Hepatic stellate cell (primary cell): Measurements from ENCODE around the gene PLXDC2.
"Not testable (repeated sequence)": the region's sequence is repeated elsewhere in the genome, so short reads cannot be mapped to it uniquely, and the experiment has no call there.

ENCODE experiments used
- DNase-seq: peaks from one replicate; pipeline ENCODE4 v3.0.0; 2011; ENCODE audit warnings: low spot score

Gene PLXDC2

DNA sequence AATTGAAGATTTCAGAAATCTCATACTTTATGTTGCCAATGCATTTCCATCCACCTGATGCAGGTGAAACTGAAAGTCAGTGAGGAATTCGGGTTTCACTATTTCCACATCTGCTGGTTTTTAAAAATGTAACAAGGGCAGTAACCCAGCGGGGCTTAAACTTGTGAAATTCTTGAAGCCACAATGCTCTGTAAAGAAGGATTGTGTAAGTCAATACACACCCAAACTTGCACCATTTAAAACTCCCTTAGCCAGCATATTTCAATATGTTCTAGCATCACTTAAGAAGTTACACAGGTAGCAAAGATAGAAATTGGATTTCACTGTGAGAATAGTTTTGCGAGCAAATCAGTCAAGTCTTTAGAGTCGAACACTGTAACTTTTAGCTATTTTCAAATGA, 386.1 kb downstream of the PLXDC2 start:
- no peak for DNase-seq

DNA sequence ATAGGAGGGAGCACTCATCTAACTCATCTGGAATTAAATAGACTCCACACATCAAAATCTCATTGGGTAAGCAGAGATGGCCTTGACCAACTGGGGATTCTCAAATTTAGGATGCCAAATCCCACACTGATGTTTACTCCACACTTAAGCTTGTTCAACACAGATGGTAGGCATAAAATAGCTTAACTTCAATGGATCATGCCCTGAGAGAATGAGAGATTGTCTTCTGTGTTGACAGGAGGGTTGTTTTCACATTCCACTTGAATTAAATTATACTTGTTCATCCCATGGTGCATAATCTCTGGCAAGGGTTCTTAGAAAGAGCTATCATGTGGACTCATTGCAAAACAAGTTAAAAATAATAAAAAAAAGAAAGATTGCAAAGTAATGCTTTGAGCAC, 391.4 kb downstream of the PLXDC2 start:
- DNase-seq, result no peak

DNA sequence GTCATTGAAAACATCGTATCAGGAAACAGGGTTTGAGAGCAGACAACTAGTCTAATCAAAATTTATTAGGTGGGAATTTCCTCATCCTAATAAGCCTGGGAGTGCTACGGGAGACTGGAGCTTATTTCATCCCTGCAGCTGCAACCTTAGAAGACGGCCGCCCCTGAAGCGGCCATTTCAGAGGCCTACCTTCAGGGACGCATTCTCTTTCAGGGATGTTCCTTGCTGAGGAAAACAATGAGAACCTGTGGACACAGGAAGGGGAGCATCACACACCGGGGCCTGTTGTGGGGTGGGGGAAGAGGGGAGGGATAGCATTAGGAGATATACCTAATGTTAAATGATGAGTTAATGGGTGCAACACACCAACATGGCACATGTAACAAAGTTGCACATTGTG, 392.9 kb downstream of the PLXDC2 start:
- DNase-seq, result not testable (repeated sequence)

DNA sequence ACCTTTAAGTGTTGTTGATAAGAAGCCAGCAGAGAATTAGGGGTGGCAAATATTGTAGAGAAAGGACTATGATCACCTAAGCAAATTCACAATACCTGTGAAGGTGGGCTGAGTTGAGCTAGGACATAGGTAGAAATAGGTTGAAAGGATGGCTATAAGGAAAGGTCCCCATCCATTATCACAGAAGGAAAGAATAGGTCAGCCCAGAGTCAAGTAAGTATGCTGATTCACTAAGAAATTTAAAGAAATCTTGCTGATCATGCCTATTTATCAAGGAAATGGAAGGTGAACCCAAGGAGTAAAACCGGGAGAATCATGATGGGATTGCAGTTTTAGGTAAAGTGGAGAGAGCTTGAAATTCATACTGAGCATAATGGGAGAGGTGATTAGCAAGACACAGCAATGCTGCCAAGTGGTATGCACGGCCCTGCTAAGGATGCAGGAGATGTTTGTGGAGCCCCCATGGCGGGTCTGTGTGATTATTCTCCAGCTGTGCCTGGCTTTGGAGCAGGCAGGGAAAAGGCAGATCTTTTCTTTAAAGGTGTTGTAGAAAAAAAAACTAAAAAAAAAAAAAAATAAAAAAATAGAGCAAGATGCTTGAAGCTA, 399.4 kb downstream of the PLXDC2 start:
- DNase-seq, result no peak

DNA sequence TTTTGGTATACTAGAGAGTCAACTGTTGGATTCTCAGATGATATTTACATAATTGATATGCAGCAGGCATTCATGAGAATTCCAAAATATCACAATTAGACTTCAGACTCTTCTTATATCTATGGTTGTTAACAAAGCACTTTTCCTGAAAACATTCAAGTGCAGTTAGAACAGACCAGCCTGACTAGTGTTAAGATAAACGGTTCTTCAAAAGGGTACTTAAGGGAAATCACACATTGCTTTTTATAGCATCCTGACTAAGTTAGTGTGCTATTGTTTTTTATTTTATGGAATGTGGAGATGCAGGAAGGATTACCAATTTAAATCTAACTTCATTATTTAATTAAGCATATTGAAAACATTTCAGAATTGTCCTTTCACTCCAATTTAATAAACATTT, 405.1 kb downstream of the PLXDC2 start:
- DNase-seq, result no peak

DNA sequence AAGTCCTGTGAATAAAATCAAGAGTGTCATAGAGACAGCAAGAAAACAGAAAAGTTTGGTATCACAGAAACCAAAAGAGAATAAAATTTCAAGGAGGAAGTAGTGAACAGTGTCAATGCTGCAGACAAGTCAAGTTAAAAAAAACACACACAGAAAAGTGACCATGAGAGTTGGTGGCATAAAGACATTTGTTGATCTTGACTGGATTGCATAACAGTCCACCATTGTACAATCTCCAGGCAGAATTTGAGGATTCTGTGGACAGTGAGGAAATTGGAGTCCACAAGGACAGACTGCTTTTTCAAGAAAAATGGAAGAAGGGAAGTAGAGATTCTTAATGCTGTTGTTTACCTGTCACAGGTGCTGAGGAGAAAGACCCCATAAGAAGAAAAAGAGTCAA, 412.5 kb downstream of the PLXDC2 start:
- no peak for DNase-seq

DNA sequence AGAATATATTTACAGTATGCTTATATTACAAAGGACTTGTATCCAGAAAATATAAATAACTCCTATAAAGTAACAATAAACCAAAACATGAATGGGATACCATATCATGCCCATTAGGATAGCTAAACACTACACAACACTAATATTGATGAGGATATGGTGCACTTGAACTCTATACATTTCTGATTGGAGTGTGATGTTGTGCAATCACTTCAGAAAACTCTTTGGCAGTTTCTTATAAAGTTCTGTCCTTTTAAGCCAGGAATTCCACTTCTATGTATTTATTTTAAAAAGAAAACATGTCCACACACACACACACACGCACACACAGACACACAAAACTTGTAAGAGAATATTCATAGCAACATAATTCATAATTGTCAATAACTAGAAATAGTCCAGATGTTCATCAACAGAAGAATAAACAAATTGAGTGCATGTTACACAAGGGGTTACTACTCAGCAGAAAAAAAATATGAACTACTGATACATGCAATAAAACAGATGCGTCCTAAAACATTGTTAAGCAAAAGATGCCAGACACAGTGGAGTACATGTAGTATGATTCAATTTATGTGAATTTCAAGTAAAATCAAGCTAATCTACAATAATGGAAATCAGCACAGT, 416.0 kb downstream of the PLXDC2 start:
- no peak for DNase-seq

DNA sequence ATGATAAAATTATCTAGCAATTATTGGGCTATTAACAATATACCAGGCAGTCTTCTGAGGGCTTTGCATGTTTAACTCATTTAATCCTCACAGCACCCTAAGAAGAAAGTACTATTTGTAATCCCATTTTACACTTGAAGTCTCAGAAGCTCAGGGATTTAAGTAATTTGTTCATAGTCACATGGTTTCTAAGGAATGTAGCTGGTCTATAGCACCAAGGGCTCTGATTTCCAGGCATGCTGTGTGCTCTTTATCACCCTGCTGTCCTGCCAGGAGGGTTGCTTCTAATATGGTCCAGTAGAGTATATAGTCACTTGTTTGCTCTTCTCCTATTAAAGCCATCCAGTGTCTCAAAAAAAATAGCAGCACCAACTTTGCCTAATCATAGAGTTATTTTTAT, 417.2 kb downstream of the PLXDC2 start:
- DNase-seq, result no peak

DNA sequence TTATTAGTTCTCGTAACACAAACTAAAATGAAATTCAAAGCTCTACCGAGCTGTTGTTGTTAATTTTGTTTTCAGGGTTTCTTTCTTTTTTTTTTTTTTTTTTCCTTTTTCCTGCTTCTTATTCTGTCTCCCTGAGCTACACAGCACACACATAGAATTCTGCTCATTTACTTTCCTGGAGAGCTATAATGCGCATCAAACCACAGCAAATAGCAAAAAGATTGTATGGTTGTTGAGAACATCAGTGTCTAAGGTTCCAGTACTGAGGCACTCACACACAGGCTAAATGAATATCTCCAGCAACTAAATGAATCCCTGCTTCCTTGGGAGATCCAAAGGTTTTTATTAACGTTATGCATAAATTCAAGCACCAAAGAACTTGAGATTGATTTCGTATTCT, 418.3 kb downstream of the PLXDC2 start:
- no peak for DNase-seq

DNA sequence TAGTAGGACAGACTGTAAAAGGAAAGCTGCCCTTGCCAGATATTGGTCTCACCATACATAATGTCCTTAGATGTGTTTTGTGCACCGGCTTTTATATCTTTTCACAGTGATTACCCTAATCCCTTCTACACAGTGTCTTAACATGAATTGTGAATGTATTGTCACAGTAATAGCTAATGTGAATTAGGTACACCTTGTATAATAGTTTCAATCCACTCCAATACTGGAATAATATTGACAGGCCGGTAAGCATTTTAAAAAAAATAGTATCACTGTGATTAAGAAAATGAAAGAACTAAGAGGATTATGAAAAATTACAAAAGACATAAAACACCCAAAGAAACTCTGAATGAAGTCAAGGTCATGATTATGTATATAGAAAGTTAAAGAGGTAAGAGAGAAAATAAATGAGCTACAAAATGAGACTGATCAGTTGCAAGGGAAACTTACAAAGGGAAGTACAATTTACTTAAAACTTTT, 420.9 kb downstream of the PLXDC2 start:
- no peak for DNase-seq

DNA sequence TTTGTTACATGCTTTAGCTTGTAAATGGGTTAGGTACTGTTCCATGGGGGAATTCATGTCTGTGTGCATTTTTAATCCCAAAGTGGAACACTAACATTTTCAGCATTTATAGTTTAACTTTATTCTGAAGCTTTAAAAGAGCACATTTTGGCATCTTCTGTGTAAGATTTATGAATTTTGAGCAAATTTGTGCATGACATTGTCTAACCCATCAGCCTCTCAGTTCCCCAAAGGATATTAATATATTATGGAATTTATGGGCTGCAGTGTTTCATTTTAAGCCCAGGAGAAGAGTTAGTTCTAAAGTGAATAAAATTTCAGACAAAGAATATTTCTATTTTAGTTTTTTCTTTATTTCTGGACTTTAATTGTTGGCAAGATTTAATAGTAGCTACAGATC, 421.4 kb downstream of the PLXDC2 start:
- no peak for DNase-seq

DNA sequence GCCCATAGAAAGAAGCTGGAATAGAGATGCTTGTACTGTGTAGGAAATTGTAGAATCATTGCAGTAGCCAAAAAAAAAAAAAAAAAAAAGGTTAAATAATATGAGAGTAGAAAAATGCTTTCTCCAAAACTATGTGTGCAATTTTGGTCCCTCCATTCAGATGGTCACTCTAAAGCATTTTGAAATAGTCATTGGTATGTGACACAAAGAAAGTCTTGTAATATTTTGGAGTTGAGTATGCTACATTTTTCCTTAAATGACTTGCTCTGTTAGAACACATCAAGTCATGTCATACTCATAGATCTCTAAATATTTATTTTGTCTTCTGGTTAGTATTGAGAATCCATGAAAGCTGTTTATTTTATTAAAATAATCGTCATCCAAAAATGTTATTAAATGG, 424.4 kb downstream of the PLXDC2 start:
- no peak for DNase-seq

DNA sequence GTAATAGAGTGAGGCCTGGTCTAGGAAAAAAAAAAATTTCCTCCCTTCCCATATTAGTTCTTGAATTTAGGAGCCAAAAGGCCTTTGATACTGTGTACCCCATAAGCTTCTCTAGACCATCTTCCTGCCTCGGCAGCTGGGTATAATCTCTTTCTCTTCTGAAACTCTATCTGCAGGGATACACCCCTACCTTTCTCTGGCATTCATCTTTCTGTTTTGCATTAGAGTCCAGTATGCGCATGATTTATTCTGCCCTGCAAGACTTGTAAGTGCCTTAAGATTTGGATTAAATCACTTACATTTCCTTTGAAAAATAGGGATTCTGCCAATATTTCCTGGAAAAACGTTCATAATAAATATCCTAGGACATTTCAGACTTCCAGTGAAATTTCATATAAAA, 431.2 kb downstream of the PLXDC2 start:
- no peak for DNase-seq

DNA sequence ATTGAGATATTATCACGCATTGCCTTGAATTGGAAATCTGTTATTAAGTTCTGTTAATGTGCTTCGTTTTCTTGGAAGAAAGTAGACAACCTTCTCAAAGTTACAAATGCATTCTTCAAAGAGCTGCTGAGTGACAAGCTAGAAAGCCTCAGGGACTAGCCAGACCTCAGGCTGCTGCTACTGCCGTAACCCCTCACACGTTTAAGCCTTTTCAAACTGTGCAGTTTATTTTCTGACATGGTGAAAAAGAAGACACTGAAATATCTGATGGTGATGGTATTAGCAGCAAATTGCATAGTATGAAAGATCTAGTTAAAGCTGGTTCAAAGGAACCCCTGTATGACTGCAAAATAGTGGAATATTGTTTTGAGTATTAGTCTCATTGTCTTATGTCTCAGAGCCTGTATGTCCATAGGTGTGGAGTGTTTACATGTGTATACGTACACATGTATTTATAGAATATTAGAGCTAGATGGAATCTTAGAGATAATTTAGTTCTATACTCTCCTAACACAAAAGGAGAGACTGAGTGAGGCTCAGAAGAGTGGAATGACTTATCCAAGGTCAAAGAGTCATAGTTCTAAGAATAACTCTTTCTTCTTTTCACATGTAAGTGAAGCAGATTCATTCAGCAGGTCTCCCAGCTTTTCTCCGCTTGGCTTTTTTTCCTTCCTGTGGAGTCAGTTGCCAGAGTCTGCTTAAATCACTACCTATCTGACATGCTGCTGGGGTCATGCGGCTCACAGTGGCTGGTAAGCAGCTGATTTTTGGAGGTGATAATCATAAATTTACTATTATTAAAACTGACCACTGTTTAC, 431.9 kb downstream of the PLXDC2 start:
- DNase-seq, result no peak

DNA sequence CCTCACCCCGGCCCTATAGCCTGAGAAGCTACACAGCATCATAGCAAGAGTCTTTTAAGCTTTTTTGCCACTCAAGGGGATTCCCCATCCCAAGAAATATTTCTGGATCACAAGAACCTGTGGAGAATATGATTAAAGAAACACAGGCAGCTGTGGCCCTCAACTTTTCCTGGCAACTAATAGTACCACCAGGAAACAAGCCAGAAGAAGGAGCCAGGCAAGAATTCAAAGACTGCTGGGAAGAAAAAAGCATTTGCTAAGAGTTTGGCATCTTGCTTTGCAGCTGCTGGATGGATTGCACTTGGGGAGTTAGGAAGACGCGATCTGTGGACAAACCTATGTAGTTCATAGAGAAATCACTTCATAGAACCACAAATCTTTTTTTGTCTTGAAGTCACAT, 437.8 kb downstream of the PLXDC2 start:
- DNase-seq, result no peak

DNA sequence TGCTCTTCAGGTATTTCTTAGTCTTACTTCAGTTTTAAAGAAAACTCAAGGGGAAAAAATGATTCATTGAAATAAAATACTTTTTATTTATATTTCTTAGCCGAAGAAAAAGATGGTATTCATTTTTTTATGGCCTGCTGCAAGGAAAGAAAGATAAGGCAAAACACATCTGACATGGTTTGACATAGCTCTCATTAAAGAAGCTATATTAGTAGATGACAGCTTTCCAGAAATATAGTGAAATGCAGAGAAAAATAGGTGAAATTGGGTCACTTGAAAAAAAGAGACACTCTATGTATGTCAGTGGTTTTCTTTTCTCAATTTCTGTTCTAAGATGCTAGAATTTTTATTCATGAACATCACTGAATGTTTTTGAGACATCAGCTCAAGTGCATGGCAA, 438.3 kb downstream of the PLXDC2 start:
- DNase-seq, result no peak

DNA sequence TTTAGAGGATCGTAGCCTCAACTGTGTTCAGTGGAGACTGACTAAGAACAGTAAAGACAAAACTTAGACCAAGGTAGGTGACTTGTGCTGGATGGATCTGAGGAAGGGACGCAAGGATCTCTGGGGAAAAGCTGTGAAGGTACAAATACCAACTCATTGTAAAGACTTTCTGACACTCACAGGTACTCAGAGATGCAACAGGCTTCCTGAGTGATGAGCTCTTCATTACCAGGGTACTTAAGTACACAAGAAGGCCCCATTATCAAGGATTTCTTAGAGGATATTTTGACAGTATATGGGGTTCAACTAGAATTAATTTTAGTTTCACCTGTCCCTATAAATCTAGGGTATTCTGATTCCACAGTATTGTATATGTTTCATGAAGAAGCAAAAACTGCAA, 440.7 kb downstream of the PLXDC2 start:
- no peak for DNase-seq

DNA sequence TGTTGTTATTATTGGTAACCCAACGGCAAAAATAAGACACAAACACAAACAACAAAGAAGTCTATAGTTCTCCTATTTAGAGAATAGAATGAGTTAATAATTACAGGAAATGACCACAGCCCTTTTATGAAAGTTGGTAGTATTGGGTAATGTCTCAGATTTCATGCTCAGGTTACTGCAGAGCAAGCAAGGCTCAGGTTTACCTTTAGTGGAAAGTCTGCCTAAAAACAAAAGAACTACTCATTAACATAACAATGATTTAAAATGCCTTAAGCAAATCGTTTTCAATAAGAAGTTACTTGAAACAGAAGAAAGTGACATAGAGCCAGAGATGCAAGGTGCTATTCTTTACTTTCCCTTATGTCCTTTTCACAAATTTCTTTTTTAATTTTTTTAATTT, 441.2 kb downstream of the PLXDC2 start:
- DNase-seq, result no peak

DNA sequence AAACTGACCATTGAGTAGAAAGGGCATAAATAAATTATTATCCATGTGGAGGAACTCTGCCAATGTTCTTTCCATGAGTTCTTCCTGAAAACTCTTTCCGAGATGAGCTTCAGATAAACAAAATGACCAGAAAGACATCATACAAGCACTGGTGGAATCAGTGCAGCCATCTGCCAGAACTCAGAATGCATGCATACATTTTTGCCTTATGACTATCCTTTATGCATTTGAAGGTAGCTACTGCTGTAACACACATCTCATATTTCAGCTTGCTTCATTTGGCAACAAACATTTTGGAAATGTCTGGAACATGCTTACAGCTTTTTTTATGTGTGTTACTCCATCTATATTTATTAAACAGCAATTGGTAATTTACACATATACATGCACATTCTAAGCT, 448.9 kb downstream of the PLXDC2 start:
- DNase-seq, result no peak

DNA sequence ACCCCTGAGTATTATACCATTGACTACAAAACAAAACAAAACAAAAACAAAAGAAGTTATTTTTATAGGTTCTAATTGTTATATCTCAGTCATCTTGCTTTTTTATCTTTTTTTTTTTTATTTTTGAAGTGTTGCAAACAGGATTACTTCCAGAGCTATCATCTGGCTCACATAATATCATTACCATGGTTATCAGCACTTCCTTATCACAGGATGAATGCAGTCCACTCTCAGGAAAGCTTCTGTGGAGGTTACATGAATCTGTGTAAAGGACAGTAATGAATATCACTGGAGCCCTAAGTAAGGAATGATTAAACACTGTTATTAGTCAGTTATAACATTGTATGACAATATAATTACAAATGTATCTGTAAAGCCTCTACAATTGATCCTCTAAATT, 451.5 kb downstream of the PLXDC2 start:
- no peak for DNase-seq

DNA sequence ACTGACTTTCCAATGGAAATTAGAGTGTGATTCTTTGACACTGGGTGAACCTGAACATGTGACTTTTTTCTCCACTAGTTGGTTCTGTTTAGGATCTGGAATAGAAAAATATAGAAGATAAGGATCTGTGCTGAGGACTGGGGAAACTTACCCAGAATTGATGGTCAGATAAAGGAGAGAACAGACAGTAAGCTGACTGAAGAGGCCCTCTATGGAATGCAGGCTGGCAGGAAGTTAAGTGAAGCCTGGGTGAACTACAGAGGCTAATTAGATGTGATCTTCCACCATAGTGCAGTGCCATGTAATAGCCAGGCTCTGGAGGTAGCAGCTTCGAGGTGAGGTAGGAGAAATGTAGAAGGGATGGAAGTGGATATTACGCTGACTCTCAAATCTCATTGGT, 455.3 kb downstream of the PLXDC2 start:
- no peak for DNase-seq

DNA sequence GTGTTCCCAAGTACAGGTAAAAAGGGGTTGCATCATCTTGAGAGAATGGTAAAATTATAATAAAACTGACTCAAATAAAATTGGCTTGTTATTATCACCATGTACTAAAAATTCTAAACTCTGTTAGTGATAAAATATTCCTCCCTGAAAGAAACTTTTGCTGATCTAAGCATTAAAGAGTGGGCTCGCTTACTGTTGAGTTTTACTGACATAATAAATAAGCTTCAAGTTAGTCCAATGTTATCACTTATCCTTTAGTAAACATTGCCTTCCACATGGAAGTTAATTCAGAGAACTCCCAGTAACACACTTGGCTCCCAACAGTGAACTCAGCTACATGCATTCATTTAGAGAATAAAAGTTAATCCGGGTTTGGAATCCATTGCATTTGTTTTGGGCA, 456.4 kb downstream of the PLXDC2 start:
- DNase-seq, result no peak

DNA sequence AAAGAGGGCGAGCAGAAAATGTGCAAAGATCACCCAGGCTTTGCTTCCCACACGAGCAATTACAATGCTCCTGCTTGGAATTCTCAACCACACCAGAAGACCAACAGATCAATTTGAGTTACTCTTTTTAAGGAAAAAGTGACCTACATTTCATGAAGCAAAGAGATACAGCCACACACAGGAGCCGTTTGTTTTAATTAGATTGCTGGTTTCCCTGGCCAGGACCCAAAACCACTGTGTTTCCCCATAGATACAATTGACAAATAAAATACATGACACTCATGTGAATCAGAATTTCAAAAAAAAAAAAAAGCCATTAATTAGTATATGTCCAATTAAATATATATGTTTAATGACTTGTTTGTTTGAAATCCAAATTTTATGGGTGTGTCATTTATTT, 458.3 kb downstream of the PLXDC2 start:
- DNase-seq, result no peak
